HEK293T (cell line): ENCODE data around the gene MAP3K20.

ENCODE experiments used
- ARNT ChIP-seq: fragments of 450-650 bp; IDR thresholded peaks from 2 replicates; pipeline ENCODE4 v1.6.1; 2017; ENCODE audit warnings: mild to moderate bottlenecking
- CTBP1 ChIP-seq: fragments of 450-650 bp; IDR thresholded peaks from 2 replicates; pipeline ENCODE4 v1.6.1; 2016; ENCODE audit warnings: borderline replicate concordance
- FOXA1 ChIP-seq: fragments of 450-650 bp; IDR thresholded peaks from 2 replicates; pipeline ENCODE4 v1.6.1; 2016; ENCODE audit warnings: mild to moderate bottlenecking
- FOXM1 ChIP-seq: fragments of 450-650 bp; IDR thresholded peaks from 2 replicates; pipeline ENCODE4 v1.6.1; 2017; ENCODE audit warnings: mild to moderate bottlenecking, borderline replicate concordance
- HDGF ChIP-seq: fragments of 450-650 bp; IDR thresholded peaks from 2 replicates; pipeline ENCODE4 v1.6.1; 2017; ENCODE audit warnings: antibody characterized with exemption, borderline replicate concordance
- TARDBP ChIP-seq: fragments of 450-650 bp; IDR thresholded peaks from 2 replicates; pipeline ENCODE4 v1.6.1; 2016
- ZNF384 ChIP-seq: fragments of 450-650 bp; IDR thresholded peaks from 2 replicates; pipeline ENCODE4 v1.6.1; 2016
- TF ChIP-seq, protein P1 (sequence below): fragments of 450-650 bp; IDR thresholded peaks from 2 replicates; pipeline ENCODE4 v1.6.1; 2016

- no peak for TF ChIP-seq CTBP1
- TF ChIP-seq, protein P1, sequence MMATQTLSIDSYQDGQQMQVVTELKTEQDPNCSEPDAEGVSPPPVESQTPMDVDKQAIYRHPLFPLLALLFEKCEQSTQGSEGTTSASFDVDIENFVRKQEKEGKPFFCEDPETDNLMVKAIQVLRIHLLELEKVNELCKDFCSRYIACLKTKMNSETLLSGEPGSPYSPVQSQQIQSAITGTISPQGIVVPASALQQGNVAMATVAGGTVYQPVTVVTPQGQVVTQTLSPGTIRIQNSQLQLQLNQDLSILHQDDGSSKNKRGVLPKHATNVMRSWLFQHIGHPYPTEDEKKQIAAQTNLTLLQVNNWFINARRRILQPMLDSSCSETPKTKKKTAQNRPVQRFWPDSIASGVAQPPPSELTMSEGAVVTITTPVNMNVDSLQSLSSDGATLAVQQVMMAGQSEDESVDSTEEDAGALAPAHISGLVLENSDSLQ, result no peak
- no peak for TF ChIP-seq TARDBP
- TF ChIP-seq HDGF, result no peak
- TF ChIP-seq FOXA1, result no peak
- TF ChIP-seq ARNT, result no peak
- no peak for TF ChIP-seq ZNF384
- no peak for TF ChIP-seq FOXM1
These were observed 118.3 kb downstream of the MAP3K20 start for GRCh38 chr2:173193925-173194324.
